Measurements from ENCODE around the gene ST8SIA2.

DNA sequence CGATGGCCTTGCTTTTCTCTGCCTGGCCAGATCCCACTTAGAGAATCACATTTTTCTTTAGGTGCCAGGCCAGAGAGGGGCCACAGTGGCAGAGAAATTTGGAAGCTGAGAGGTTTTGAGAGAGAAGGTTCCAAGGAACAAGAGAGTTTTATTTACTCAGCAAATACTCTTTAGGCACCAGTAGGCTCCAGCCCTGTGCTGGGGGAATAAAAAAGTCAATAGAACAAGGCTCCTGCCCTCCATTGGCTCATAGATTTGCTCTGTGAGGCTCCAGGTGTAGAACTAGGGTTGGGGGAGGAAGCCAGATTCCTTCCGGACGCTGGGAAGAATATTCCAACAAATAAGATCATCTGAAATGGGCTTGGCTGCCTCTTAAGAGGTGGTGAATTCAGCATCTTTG is 59.9 kb downstream of the ST8SIA2 start:
- TF ChIP-seq POLR2A (IDR thresholded peaks at IDR 0.05) (no peak), POLR2AphosphoS5 (IDR thresholded peaks at IDR 0.05) (no peak), EP300 (IDR thresholded peaks at IDR 0.05) (no peak)
- TF ChIP-seq, protein P1, sequence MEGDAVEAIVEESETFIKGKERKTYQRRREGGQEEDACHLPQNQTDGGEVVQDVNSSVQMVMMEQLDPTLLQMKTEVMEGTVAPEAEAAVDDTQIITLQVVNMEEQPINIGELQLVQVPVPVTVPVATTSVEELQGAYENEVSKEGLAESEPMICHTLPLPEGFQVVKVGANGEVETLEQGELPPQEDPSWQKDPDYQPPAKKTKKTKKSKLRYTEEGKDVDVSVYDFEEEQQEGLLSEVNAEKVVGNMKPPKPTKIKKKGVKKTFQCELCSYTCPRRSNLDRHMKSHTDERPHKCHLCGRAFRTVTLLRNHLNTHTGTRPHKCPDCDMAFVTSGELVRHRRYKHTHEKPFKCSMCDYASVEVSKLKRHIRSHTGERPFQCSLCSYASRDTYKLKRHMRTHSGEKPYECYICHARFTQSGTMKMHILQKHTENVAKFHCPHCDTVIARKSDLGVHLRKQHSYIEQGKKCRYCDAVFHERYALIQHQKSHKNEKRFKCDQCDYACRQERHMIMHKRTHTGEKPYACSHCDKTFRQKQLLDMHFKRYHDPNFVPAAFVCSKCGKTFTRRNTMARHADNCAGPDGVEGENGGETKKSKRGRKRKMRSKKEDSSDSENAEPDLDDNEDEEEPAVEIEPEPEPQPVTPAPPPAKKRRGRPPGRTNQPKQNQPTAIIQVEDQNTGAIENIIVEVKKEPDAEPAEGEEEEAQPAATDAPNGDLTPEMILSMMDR (IDR thresholded peaks at IDR 0.05): no peak
